ENCODE results near the gene RAI1.

RAI1 gene

GRCh38 chr17:17813055-17813724 is 131.9 kb downstream of the RAI1 start (continued):
- TF ChIP-seq ZNF138 (tag by site-specific recombination; IDR thresholded peaks at IDR 0.05; ENCODE audit: borderline replicate concordance), result no peak
- no peak for TF ChIP-seq CTCF (tag by site-specific recombination; IDR thresholded peaks at IDR 0.05)
- no peak for TF ChIP-seq ZFP41 (tag by site-specific recombination; IDR thresholded peaks at IDR 0.05; ENCODE audit: borderline replicate concordance)
- no peak for TF ChIP-seq ZNF558 (tag by site-specific recombination; IDR thresholded peaks at IDR 0.05)
- no peak for TF ChIP-seq ZSCAN4 (tag by site-specific recombination; IDR thresholded peaks at IDR 0.05)
- TF ChIP-seq ZNF777 (tag by site-specific recombination; IDR thresholded peaks at IDR 0.05; ENCODE audit: borderline replicate concordance), result no peak
- TF ChIP-seq ZNF2 (tag by site-specific recombination; IDR thresholded peaks at IDR 0.05), result no peak
- TF ChIP-seq PRDM2 (tag by site-specific recombination; IDR thresholded peaks at IDR 0.05; ENCODE audit: borderline replicate concordance), result no peak
- TF ChIP-seq REST (tag by site-specific recombination; IDR thresholded peaks at IDR 0.05), result no peak
- no peak for TF ChIP-seq REPIN1 (tag by site-specific recombination; IDR thresholded peaks at IDR 0.05; ENCODE audit: low read depth)
- TF ChIP-seq ZBTB7A (tag by site-specific recombination; IDR thresholded peaks at IDR 0.05; ENCODE audit: low read depth), result no peak

GRCh38 chr17:17813725-17814095 is 132.5 kb downstream of the RAI1 start:
- no peak overlapping the region for H3K4me3 ChIP-seq (ENCODE audit: low read depth, low read length)
- H3K9me3 ChIP-seq (ENCODE audit: control insufficient read depth, insufficient read depth, low read depth, low read length), result no peaks in the 10 kb centered on the region
- ChIA-PET CTCF (interaction anchor here (0.6 to 3.5 kb wide), 9 partner anchors 12 to 252 kb away, joined by 3 to 40 read pairs (median 12); partner anchors contain the start of gene SREBF1), POLR2A (interaction anchor here (0.9 to 3.1 kb wide), 5 partner anchors 12 to 28 kb away, joined by 3 to 12 read pairs (median 4); no protein-coding TSS in a partner anchor)
- H3K27ac ChIP-seq (ENCODE audit: extremely low read depth, low read depth, low read length), result peak overlapping the region; percentile 24; the same call in 1 of the 2 replicates
- H3K36me3 ChIP-seq (ENCODE audit: control insufficient read depth in 2 of 2, insufficient read depth in 1 of 2, low read length in 2 of 2), result peaks cover 3 to 70% of the 10 kb centered on the region in 2 experiments; a peak in 1 of 3 replicates
- H3K4me1 ChIP-seq (ENCODE audit: control insufficient read depth, insufficient read depth, low read length), result peaks cover 9% of the 10 kb centered on the region
- TF ChIP-seq ZNF404 (tag by site-specific recombination; IDR thresholded peaks at IDR 0.05), result no peak
- 0 out of 2 replicates have a peak, but pooled peaks have one; percentile 4 for TF ChIP-seq HIC1 (tag by site-specific recombination; IDR thresholded peaks at IDR 0.05)

Measured in HEK293 (cell line).